ENCODE results near the gene CARD9. TPM values are rescaled to one million over a fixed set of nuclear protein-coding genes. Genes with fewer than 3 reads are reported as not detected.

The CARD9 gene
- total and polyA plus RNA-seq, 2 of the 8 experiments (the other 6 are each of a cell fraction or from before 2014, with no cell fraction given) = 0.15 to 1.1 TPM

- TF ChIP-seq NANOG (IDR thresholded peaks at IDR 0.05; ENCODE audit: insufficient read depth, low read depth, low read length, poor library complexity, severe bottlenecking) = no peak
- no peak for TF ChIP-seq TBP (IDR thresholded peaks at IDR 0.05; ENCODE audit: low read depth, low read length)
- no peak for TF ChIP-seq JUN (IDR thresholded peaks at IDR 0.05; ENCODE audit: low read depth, low read length)
- no peak for TF ChIP-seq MAX (IDR thresholded peaks at IDR 0.05)
- no peak for TF ChIP-seq CBX8 (IDR thresholded peaks at IDR 0.05; ENCODE audit: borderline replicate concordance, low read depth, low read length)
- TF ChIP-seq POU5F1 (IDR thresholded peaks at IDR 0.05; ENCODE audit: low read depth, low read length) = no peak
- no peak for TF ChIP-seq CREB1 (IDR thresholded peaks at IDR 0.05)
- no peak for TF ChIP-seq SP4 (IDR thresholded peaks at IDR 0.05; ENCODE audit: low read length)
Measured at GRCh38 chr9:136325358-136325757, 48.1 kb downstream of the CARD9 start (continued).
